GM19023 (cell line): ENCODE measurements around the gene EBLN2.

Source experiments
- ATAC-seq: cut with Tn5 transposase; IDR thresholded peaks from one replicate; pipeline ENCODE4 v1.9.1; 2021; ENCODE audit warnings: mild to moderate bottlenecking, moderate library complexity; ENCODE audit not compliant: unreplicated experiment

The EBLN2 gene

DNA sequence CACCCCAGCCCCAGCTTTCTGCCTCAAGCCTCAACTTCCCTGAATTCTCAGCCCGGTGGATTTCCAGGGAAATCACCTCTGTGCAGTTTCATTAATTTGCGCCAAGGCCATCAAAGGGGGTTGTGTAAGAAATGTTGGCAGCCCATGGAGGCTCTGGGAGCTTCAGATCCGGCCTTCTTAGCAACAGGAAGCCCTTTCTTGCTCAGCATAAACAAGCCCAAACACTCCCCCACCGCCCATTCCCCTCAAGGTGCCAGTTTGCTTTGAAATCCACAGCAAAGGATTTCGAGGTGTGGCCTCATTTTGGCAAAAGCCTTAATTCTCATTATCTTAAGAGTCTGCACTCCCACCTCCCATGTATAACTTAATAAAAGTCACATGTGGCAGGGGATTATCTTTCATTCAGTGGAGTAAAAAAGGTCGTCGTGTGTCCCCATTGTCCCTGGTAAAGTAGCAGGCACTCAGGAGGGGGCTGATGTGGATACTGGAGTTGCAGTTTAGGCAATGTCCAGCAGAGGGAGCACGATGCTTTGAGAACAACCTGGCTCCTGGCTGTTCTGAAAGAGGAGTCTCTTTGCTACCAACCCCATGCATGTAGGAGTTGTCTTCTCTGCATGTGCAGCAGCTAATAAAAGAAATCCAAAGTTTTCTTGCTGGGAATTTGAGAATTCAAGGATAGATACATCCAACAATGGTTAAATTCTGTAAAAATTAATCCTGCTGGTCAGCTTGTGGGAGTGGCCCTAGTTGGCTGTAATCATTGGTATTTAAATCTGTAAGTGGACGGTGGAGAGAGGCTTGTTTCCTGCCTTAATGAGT, 39.5 kb downstream of the EBLN2 start:
- ATAC-seq = peak; percentile 87

DNA sequence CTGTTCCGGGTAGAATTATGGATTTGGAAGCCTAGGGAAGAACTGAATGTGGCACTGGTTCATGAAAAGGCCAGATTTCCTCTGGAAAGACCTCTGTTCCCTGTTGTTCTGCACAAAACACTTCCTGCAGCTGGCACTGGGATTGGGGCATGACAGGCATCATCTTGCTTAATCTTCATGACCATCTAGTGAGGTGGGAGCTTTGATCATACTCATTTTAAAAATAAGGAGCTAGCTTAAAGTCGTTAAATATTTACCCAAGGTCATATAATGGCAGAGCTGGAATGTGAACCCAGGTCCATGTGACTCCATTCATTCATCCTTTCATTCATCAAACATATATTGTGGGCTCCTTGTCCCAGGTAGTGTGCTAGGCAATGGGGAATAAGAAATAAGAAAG, 40.4 kb downstream of the EBLN2 start:
- no peak for ATAC-seq

GRCh38 chr3:73107215-73107614, 45.8 kb downstream of the EBLN2 start:
- no peak for ATAC-seq

GRCh38 chr3:73107676-73108187, 46.3 kb downstream of the EBLN2 start:
- no peak for ATAC-seq

DNA sequence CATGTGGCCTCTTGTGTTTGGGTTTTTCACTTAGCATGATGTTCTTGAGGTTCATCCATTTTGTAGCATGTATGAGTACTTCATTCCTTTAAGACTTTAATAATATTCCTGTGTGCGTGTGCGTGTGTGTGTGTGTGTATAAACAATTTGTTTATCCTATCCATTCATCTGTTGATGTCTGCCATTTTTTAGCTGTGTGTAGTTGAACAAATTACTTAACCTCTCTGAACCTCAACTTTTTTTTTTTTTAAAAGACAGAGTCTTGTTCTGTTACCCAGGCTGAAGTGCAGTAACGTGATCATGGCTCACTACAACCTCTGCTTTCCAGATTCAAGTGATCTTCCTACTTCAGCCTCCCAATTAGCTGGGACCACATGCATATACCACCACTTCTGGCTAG, 47.3 kb downstream of the EBLN2 start:
- no peak for ATAC-seq

- ATAC-seq = no peak
These were observed 49.1 kb downstream of the EBLN2 start for GRCh38 chr3:73110530-73110929.
